Pancreas (tissue), 10 donors: ENCODE measurements around the gene RERE. TPM values are rescaled to one million over a fixed set of nuclear protein-coding genes. Genes with fewer than 3 reads are reported as not detected.

Experiments
- ATAC-seq, 4 donors: fragments of 200-7000 bp; cut with Tn5 transposase; one replicate each; pipeline versions ENCODE4 v1.8.0 to v1.9.1; 2020; ENCODE audit warnings: mild to moderate bottlenecking in 4 of 4, moderate library complexity in 4 of 4
- DNase-seq, 6 donors: peaks; one replicate each; pipeline ENCODE4 v3.0.0-alpha.2; 2020
- FAIRE-seq: peaks from 2 replicates; lab custom pipeline; 2012; peaks lifted over from hg19 to GRCh38; lab: Jason Lieb, UNC
- H3K27ac ChIP-seq, 4 donors: fragments of 200-600 bp; sonication (generic); 1 replicate in 3 of 4; 2 replicates in 1 of 4; pipeline versions ENCODE4 v1.5.0 to v1.8.0; 2020
- H3K27me3 ChIP-seq, 4 donors: fragments of 200-600 bp; one replicate each; pipeline ENCODE4 v1.8.0; 2021
- H3K36me3 ChIP-seq, 3 donors: fragments of 200-600 bp; sonication (generic) in 1 of 3; one replicate each; pipeline versions ENCODE4 v1.5.0 to v1.8.0; 2020 to 2021
- H3K4me1 ChIP-seq, 3 donors: fragments of 200-600 bp; one replicate each; pipeline ENCODE4 v1.8.0; 2021
- H3K4me3 ChIP-seq, 4 donors: fragments of 200-600 bp; sonication (generic) in 2 of 4; one replicate each; pipeline versions ENCODE4 v1.5.0 to v1.8.0; 2020 to 2021
- H3K9me3 ChIP-seq, 4 donors: fragments of 200-600 bp; one replicate each; pipeline ENCODE4 v1.8.0; 2021
- CTCF ChIP-seq, 4 donors: fragments of 200-600 bp; sonication (generic) in 3 of 4; IDR thresholded peaks; one replicate each; pipeline versions ENCODE4 v1.5.0 to v1.8.0; 2021; ENCODE audit warnings: antibody characterized with exemption in 4 of 4
- WGBS, 2 donors: extraction: QIAGEN DNeasy Blood & Tissue Kit; methylation state at CpG; one replicate each; pipeline ENCODE4 v1.1.7; 2013; 5-methylcytosine and 5-hydroxymethylcytosine counted together
- intact Hi-C, 3 donors: fragments of 100-400 bp; cut with DNase I; formaldehyde crosslinking; loops; one replicate each; pipeline versions ENCODE4 v1.11.1 to v1.14.2; 2022
- polyA plus RNA-seq, 2 donors: library from polyadenylated mRNA; stranded (reverse); fragments of 200-250 nt; gene quantifications; one replicate each; pipeline ENCODE4 v1.2.3, GENCODE V29; 2013
- total RNA-seq, 6 donors: library from RNA; stranded (reverse); fragmentation: NEBNext Ultra II Directional in 4 of 6; extraction: Animal tissue kit (Norgen Biotek cat#: 25700) in 4 of 6; gene quantifications; one replicate each; pipeline versions ENCODE4 v1.2.1 to v1.2.4, GENCODE V29; 2021 to 2023
- donor health status: healthy with polysubstance abuse.
- donor health status: DM: no; HTN: no; CAD: no; lungs with moderate emphysema.
- donor health status: DM: no; HTN: no; CAD: no.
- donor health status: control.
- donor health status: control.
- donor health status: Bipolar disorder and iron deficiency.
- donor health status: DM: yes; HTN: yes; CAD: no.
- donor health status: DM: no; HTN: no; CAD: no.
- donor health status: DM: no; HTN: no; CAD: no.
- donor health status: DM: yes; HTN: yes; CAD: no.

RERE gene
- total and polyA plus RNA-seq, 8 donors = 27.0 to 76.7 (median 50.7) TPM

GRCh38 chr1:8473121-8473875, 344.1 kb downstream of the RERE start:
- ATAC-seq (no peak), DNase-seq (no peak), FAIRE-seq (no peak)
- Histone ChIP-seq H3K27ac (no peak overlapping the region), H3K36me3 (no peaks in the 10 kb centered on the region), H3K4me3 (no peak overlapping the region), H3K27me3 (no peaks in the 10 kb centered on the region), H3K9me3 (no peaks in the 10 kb centered on the region), H3K4me1 (peaks cover 7 to 16% (median 8%) of the 10 kb centered on the region in 3 donors)
- TF ChIP-seq CTCF (IDR thresholded peaks at IDR 0.05) = no peak
- 81 to 86% methylated on average over 4 of the region's 4 CpGs for WGBS, 2 donors
- intact Hi-C loops = no loop called here

GRCh38 chr1:8472668-8473067, 344.8 kb downstream of the RERE start:
- intact Hi-C loops = no loop called here
- Histone ChIP-seq H3K9me3 (no peaks in the 10 kb centered on the region), H3K36me3 (no peaks in the 10 kb centered on the region), H3K4me1 (peaks cover 7 to 22% (median 7%) of the 10 kb centered on the region in 3 donors), H3K27ac (no peak overlapping the region), H3K4me3 (no peak overlapping the region), H3K27me3 (no peaks in the 10 kb centered on the region)
- no peak for TF ChIP-seq CTCF (IDR thresholded peaks at IDR 0.05)
- FAIRE-seq (no peak), DNase-seq (no peak), ATAC-seq (peak in 1 of 4 donors; percentile 26)
- WGBS, 2 donors = 90 to 94% methylated on average over 2 of the region's 2 CpGs

- Histone ChIP-seq H3K27me3 (no peaks in the 10 kb centered on the region), H3K36me3 (no peaks in the 10 kb centered on the region), H3K27ac (no peak overlapping the region), H3K9me3 (no peaks in the 10 kb centered on the region), H3K4me1 (peaks cover 0 to 24% (median 10%) of the 10 kb centered on the region in 3 donors), H3K4me3 (no peak overlapping the region)
- TF ChIP-seq CTCF (IDR thresholded peaks at IDR 0.05) = no peak
- ATAC-seq (no peak), DNase-seq (no peak), FAIRE-seq (no peak)
- 97% methylated on average over 5 of the region's 5 CpGs for WGBS, 2 donors
- intact Hi-C loops = no loop called here
Observed at GRCh38 chr1:8471451-8471850, 346.0 kb downstream of the RERE start.

GRCh38 chr1:8468751-8469150, 348.7 kb downstream of the RERE start:
- no peak for FAIRE-seq
- no peak for TF ChIP-seq CTCF (IDR thresholded peaks at IDR 0.05)
- peak in 1 of 4 donors; percentile 24 for ATAC-seq
- no peak for DNase-seq
- Histone ChIP-seq H3K27ac (no peak overlapping the region), H3K4me3 (no peak overlapping the region), H3K27me3 (no peaks in the 10 kb centered on the region), H3K4me1 (peaks cover 8 to 23% (median 10%) of the 10 kb centered on the region in 3 donors), H3K36me3 (no peaks in the 10 kb centered on the region), H3K9me3 (no peaks in the 10 kb centered on the region)
- intact Hi-C loops = no loop called here
- 38 to 40% methylated on average over 4 of the region's 4 CpGs for whole genome bisulfite sequencing, 2 donors

GRCh38 chr1:8467308-8467707, 350.1 kb downstream of the RERE start:
- WGBS, 2 donors = 44 to 52% methylated on average over 3 of the region's 3 CpGs
- no peak for TF ChIP-seq CTCF (IDR thresholded peaks at IDR 0.05)
- Histone ChIP-seq H3K4me3 (no peak overlapping the region), H3K27me3 (no peaks in the 10 kb centered on the region), H3K4me1 (peaks cover 18 to 34% (median 19%) of the 10 kb centered on the region in 3 donors), H3K9me3 (no peaks in the 10 kb centered on the region), H3K27ac (no peak overlapping the region), H3K36me3 (no peaks in the 10 kb centered on the region)
- no peak for ATAC-seq
- DNase-seq = no peak
- no peak for FAIRE-seq
- intact Hi-C loops = no loop called here
